Heart right ventricle (tissue), 16 donors: ENCODE data around the gene NUCKS1. TPM values are rescaled to one million over a fixed set of nuclear protein-coding genes. Genes with fewer than 3 reads are reported as not detected.
"Not testable (repeated sequence)": the region's sequence is repeated elsewhere in the genome, so short reads cannot be mapped to it uniquely, and the experiment has no call there.

Source experiments
- ATAC-seq, 8 donors: fragments of 200-7000 bp; cut with Tn5 transposase; one replicate each; pipeline ENCODE4 v1.9.1; 2020; ENCODE audit warnings: mild to moderate bottlenecking in 8 of 8, moderate library complexity in 8 of 8, moderate number of reproducible peaks in 1 of 8
- DNase-seq, 2 donors: peaks; one replicate each; pipeline ENCODE4 v3.0.0-alpha.2; 2020
- H3K27ac ChIP-seq, 10 donors: fragments of 200-600 bp; sonication (generic) in 2 of 10; one replicate each; pipeline versions ENCODE4 v1.5.0 to v1.8.0; 2020 to 2022; ENCODE audit warnings: mild to moderate bottlenecking in 3 of 10
- H3K27me3 ChIP-seq, 7 donors: fragments of 200-600 bp; one replicate each; pipeline ENCODE4 v1.8.0; 2021 to 2022; ENCODE audit warnings: mild to moderate bottlenecking in 2 of 7
- H3K36me3 ChIP-seq, 9 donors: fragments of 200-600 bp; sonication (generic) in 1 of 9; one replicate each; pipeline versions ENCODE4 v1.5.0 to v1.8.0; 2020 to 2022; ENCODE audit warnings: mild to moderate bottlenecking in 2 of 9
- H3K4me1 ChIP-seq, 9 donors: fragments of 200-600 bp; sonication (generic) in 1 of 9; one replicate each; pipeline versions ENCODE4 v1.5.0 to v1.8.0; 2020 to 2022; ENCODE audit warnings: mild to moderate bottlenecking in 4 of 9
- H3K4me3 ChIP-seq, 10 donors: fragments of 200-600 bp; sonication (generic) in 2 of 10; one replicate each; pipeline versions ENCODE4 v1.5.0 to v1.8.0; 2020 to 2022; ENCODE audit warnings: mild to moderate bottlenecking in 7 of 10, moderate library complexity in 2 of 10
- H3K9me3 ChIP-seq, 11 donors: fragments of 200-600 bp in 10 of 11; sonication (generic) in 2 of 11; one replicate each; pipeline versions ENCODE4 v1.5.0 to v1.8.0; 2013 to 2022; ENCODE audit warnings: mild to moderate bottlenecking in 2 of 11, control low read depth in 1 of 11, moderate library complexity in 1 of 11
- WGBS, 2 donors: extraction: QIAGEN DNeasy Blood & Tissue Kit; methylation state at CpG; one replicate each; pipeline ENCODE4 v1.1.7; 2013; ENCODE audit warnings: inconsistent platforms in 1 of 2; 5-methylcytosine and 5-hydroxymethylcytosine counted together
- intact Hi-C, 10 donors: fragments of 100-400 bp; cut with DNase I; formaldehyde crosslinking; loops; one replicate each; pipeline versions ENCODE4 v1.11.1 to v1.14.2; 2022
- polyA plus RNA-seq, 2 donors: library from polyadenylated mRNA; stranded (reverse); fragments of 200-250 nt; gene quantifications; one replicate each; pipeline ENCODE4 v1.2.3, GENCODE V29; 2013
- total RNA-seq, 10 donors: library from RNA; stranded (reverse); fragmentation: NEBNext Ultra II Directional in 3 of 10; extraction: Animal tissue kit (Norgen Biotek cat#: 25700) in 3 of 10; gene quantifications; one replicate each; pipeline versions ENCODE4 v1.2.1 to v1.2.4, GENCODE V29; 2021 to 2023
- TF ChIP-seq, protein P1 (sequence below), 9 donors: fragments of 200-600 bp; sonication (generic) in 2 of 9; IDR thresholded peaks; one replicate each; pipeline versions ENCODE4 v1.5.0 to v1.8.0; 2021 to 2022; ENCODE audit warnings: antibody characterized with exemption in 9 of 9, mild to moderate bottlenecking in 5 of 9, moderate library complexity in 1 of 9
- donor health status: Arrhythmogenic right ventricular cardiomyopathy.
- donor health status: ischemic (EF 13 %, LVEDD 7.1; RV severe dilation, severe dysfunction).
- donor health status: healthy with polysubstance abuse.
- donor health status: DM: no; HTN: yes; CAD: no.
- donor health status: DM: no; HTN: no; CAD: no.
- donor health status: ischemic (EF 25% LVEDD 6.9; RV normal size, moderate dysfunction).
- donor health status: ischemic (EF 25% LVEDD 5.7; RV mildly dilated, moderate dysfunction).
- donor health status: healthy.
- donor health status: DM: yes; HTN: yes; CAD: no.
- donor health status: Ischemic cardiomyopathy.
- donor health status: ischemic (EF 35%, LVEDD 5.7; RV mildly dilated, moderate dysfunction).
- donor health status: nonischemic (EF 11% LVEDD 7.7; RV severe dilation, severe dysfunction).
- donor health status: DM: yes; HTN: yes; CAD: no.
- donor health status: PGD.
- donor health status: ischemic (EF 29% LVEDD 5.4; RV normal size, mild dysfunction).
- donor health status: nonischemic (EF 23%, LVEDD 6.1; RV moderate dilation, normal function).

The NUCKS1 gene
- total and polyA plus RNA-seq, 12 donors: 31.8 to 245 (median 211) TPM

DNA sequence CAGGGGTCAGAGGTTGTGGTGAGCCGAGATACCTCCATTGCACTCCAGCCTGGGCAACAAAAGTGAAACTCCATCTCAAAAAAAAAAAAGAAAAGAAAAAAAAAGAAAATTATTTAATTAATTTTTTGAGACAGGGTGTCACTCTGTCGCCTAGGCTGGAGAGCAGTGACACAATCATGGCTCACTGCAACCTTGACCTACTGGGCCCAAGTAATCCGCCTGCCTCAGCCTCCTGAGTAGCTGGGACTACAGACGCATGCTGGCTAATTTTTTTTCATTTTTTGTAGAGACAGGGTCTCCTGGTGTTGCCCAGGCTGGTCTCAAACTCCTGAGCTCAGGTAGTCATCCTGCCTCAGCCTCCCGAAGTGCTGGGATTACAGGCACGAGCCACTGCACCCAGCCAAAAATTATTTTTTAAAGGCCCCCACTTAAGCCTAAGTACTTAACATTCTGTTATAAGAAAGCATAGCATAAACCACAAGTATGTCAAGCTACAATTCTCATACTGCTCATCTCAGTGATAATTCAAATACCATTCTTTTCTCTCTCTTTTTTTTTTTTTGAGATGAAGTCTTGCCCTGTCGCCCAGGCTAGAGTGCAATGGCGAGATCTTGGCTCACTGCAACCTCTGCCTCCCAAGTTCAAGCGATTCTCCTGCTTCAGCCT is 19.9 kb downstream of the NUCKS1 start:
- H3K27me3 ChIP-seq: no peaks in the 10 kb centered on the region
- H3K36me3 ChIP-seq: peaks cover 0 to 67% (median 17%) of the 10 kb centered on the region in 9 donors
- TF ChIP-seq, protein P1, sequence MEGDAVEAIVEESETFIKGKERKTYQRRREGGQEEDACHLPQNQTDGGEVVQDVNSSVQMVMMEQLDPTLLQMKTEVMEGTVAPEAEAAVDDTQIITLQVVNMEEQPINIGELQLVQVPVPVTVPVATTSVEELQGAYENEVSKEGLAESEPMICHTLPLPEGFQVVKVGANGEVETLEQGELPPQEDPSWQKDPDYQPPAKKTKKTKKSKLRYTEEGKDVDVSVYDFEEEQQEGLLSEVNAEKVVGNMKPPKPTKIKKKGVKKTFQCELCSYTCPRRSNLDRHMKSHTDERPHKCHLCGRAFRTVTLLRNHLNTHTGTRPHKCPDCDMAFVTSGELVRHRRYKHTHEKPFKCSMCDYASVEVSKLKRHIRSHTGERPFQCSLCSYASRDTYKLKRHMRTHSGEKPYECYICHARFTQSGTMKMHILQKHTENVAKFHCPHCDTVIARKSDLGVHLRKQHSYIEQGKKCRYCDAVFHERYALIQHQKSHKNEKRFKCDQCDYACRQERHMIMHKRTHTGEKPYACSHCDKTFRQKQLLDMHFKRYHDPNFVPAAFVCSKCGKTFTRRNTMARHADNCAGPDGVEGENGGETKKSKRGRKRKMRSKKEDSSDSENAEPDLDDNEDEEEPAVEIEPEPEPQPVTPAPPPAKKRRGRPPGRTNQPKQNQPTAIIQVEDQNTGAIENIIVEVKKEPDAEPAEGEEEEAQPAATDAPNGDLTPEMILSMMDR (IDR thresholded peaks at IDR 0.05): no peak
- intact Hi-C loops: no loop called here
- 89 to 92% methylated on average over 9 of the region's 9 CpGs for WGBS, 2 donors
- H3K27ac ChIP-seq: no peak overlapping the region
- peaks cover 0 to 47% (median 9%) of the 10 kb centered on the region in 9 donors for H3K4me1 ChIP-seq
- no peak overlapping the region for H3K4me3 ChIP-seq
- H3K9me3 ChIP-seq: no peaks in the 10 kb centered on the region
- ATAC-seq (peak in 1 of 8 donors; percentile 31), DNase-seq (no peak)

DNA sequence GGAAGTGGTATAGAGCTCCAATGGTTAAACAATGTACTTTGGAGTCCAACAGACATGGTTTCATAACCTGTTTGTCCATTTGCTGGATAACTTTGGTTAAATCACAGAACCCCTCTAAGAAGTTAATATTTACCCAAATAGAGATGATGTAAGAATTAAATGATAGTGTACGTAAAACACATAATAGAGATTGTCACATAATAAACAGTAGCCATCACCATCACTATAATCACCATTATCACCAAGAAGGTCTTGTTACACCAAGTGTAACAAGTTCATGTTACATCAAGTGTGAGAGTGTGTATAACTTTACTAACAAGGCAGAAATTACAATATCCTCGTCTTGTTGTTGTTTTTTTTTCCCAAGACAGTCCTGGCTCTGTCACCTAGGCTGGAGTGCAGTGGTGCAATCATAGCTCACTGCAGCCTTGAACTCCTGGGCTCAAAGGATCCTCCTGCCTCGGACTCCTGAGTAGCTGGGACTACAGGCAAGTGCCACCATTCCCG is 23.3 kb downstream of the NUCKS1 start:
- WGBS, 2 donors: 80 to 83% methylated on average over 4 of the region's 4 CpGs
- Histone ChIP-seq H3K9me3 (no peaks in the 10 kb centered on the region), H3K27ac (no peak overlapping the region), H3K4me3 (no peak overlapping the region), H3K27me3 (no peaks in the 10 kb centered on the region), H3K4me1 (peaks cover 0 to 44% (median 4%) of the 10 kb centered on the region in 9 donors), H3K36me3 (peaks cover 0 to 93% (median 17%) of the 10 kb centered on the region in 9 donors)
- DNase-seq (no peak), ATAC-seq (no peak)
- TF ChIP-seq, protein P1 (IDR thresholded peaks at IDR 0.05): no peak
- intact Hi-C loops: no loop called here

DNA sequence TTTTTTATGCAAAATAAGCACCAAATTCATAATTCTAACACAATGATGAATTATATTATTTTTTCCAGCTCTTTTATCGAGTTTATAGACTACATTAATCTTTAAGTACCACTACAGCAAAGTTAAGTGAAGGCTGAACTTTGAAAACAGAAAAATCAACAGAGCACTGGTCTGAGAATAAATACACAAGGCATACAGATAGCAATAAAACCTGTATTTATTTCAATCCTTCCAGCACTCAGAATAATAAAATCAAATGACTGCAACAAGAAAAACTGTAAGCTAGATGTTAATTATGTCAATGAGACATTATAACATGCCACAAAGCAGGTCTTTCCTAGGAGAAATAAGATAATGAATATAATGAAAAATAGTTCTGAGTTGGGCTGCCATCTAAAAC is 24.5 kb downstream of the NUCKS1 start:
- intact Hi-C loops: no loop called here
- H3K4me3 ChIP-seq: no peak overlapping the region
- TF ChIP-seq, protein P1 (IDR thresholded peaks at IDR 0.05): no peak
- DNase-seq: no peak
- H3K36me3 ChIP-seq: peaks cover 0 to 98% (median 27%) of the 10 kb centered on the region in 9 donors
- no peaks in the 10 kb centered on the region for H3K9me3 ChIP-seq
- no peaks in the 10 kb centered on the region for H3K27me3 ChIP-seq
- ATAC-seq: no peak
- no peak overlapping the region for H3K27ac ChIP-seq
- 83 to 88% methylated on average over 1 of the region's 1 CpG for WGBS, 2 donors
- H3K4me1 ChIP-seq: peaks cover 0 to 39% (median 4%) of the 10 kb centered on the region in 9 donors

DNA sequence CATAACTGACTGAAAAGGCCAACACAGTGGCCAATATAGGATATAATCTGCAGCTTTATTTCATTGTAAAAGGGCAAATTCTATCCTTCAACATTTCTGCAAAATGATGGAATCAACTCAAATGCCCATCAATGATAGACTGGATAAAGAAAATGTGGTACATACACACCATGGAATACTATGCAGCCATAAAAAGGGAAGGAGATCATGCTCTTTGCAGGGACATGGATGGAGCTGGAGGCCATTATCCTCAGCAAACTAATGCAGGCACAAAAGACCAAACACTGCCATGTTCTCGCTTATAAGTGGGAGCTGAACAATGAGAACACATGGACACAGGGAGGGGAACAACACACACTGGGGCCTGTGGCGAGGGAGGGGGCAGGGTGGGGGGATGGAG is 29.2 kb downstream of the NUCKS1 start:
- DNase-seq, H3K4me3 ChIP-seq, H3K27ac ChIP-seq, H3K9me3 ChIP-seq, ATAC-seq, intact Hi-C loops, H3K27me3 ChIP-seq, H3K4me1 ChIP-seq: not testable (repeated sequence)
- peaks cover 0 to 100% (median 54%) of the 10 kb centered on the region in 9 donors for H3K36me3 ChIP-seq
- WGBS, 2 donors: 100% methylated on average over 2 of the region's 2 CpGs

DNA sequence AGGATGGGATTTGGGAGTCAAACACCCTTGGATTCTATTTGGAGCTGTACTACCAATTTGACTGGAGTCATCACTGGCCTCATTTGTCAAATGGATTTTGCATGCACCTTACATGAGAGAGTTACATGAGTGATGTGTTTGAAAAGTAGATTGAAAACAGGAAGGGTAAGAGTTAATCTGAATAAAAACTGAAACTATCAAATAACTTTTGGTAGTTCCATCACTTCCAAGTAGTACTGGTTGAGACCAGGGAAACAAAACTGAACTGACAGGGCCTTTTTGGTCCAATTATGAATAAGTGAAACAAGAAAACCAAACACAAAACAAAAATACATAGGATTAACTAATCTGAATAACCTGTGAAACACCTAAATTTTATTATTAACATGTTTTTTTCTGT is 30.2 kb downstream of the NUCKS1 start:
- Histone ChIP-seq H3K27ac (no peak overlapping the region), H3K27me3 (no peaks in the 10 kb centered on the region), H3K36me3 (peaks cover 0 to 100% (median 60%) of the 10 kb centered on the region in 9 donors), H3K4me3 (no peak overlapping the region), H3K4me1 (peaks cover 0 to 6% (median 0%) of the 10 kb centered on the region in 9 donors), H3K9me3 (no peaks in the 10 kb centered on the region)
- TF ChIP-seq, protein P1 (IDR thresholded peaks at IDR 0.05): no peak
- intact Hi-C loops: loop anchor here in 1 of 10 donors (10.0 kb wide), 1 partner anchor 125 kb away; no protein-coding TSS in a partner anchor
- ATAC-seq: no peak
- DNase-seq: no peak
